NK-92 (cell line): Measurements from ENCODE around the gene OR6B3.

ENCODE experiments used
- DNase-seq: peaks from one replicate; lab custom pipeline; 2025; ENCODE audit not compliant: unreplicated experiment; lab: John Stamatoyannopoulos, UW

The OR6B3 gene

DNA sequence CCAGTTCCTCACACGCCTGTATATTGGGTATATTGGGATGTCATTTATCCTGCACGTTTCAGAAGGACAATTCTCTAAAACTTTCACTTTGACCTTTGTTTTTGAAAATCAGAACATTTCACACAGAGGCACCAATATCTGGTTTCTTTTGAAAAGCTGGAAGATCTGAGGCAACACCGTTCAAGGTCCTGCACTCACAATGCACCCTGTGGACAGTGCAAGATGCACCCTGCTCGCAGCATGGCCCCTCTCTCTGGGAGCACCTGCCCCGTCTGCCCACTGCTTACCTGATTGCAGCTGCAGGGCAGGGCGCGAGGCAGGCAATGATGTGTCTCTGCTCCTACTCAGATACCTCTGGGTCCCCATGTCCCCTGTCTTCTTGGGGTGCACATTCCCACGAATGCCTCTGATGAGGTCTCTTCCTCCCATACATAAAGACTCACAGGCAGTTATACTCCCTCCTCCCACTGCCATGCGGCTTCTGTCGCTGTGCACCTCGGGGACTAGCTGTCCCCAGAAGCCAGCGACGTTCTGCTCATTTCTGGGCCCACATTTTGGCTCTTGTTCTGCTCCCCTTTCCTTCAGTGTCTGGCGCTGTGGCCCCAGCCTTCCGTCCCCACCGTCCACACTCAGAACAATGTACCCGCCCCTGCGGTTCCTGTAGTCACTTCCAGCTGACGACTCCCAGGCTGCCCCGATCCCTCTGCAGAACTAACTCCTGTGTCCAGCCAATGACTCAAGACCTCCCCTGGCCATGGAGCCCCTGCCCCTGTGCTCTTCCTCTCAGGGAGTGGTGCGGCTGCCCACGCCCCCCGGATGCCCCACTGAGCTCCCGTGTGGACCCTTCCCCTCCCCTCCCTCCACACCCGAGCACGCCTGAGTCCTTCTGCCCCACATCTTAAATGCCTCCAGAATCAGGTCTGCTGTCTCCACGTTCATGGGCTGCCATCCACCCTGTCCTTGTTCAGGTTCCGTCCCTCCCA is at the start of gene OR6B3:
Gene OR6B3 (minus strand): TSS at position 349 of the 983 bp plus-strand sequence.
- no peak for DNase-seq

DNA sequence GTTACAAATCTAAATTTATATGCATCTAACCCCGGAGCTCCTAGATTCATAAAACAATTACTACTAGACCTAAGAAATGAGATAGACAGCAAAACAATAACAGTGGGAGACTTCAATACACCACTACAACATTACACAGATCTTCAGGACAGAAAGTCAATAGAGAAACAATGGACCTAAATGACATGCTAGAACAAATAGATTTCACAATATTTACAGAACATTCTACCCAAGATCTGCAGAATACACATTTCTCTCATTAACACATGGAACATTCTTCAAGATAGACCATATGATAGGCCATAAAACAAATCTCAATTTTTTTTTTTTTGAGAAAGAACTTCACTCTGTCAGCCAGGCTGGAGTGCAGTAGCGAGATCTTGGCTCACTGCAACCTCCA is 45.0 kb upstream of the OR6B3 start:
- no peak for DNase-seq

DNA sequence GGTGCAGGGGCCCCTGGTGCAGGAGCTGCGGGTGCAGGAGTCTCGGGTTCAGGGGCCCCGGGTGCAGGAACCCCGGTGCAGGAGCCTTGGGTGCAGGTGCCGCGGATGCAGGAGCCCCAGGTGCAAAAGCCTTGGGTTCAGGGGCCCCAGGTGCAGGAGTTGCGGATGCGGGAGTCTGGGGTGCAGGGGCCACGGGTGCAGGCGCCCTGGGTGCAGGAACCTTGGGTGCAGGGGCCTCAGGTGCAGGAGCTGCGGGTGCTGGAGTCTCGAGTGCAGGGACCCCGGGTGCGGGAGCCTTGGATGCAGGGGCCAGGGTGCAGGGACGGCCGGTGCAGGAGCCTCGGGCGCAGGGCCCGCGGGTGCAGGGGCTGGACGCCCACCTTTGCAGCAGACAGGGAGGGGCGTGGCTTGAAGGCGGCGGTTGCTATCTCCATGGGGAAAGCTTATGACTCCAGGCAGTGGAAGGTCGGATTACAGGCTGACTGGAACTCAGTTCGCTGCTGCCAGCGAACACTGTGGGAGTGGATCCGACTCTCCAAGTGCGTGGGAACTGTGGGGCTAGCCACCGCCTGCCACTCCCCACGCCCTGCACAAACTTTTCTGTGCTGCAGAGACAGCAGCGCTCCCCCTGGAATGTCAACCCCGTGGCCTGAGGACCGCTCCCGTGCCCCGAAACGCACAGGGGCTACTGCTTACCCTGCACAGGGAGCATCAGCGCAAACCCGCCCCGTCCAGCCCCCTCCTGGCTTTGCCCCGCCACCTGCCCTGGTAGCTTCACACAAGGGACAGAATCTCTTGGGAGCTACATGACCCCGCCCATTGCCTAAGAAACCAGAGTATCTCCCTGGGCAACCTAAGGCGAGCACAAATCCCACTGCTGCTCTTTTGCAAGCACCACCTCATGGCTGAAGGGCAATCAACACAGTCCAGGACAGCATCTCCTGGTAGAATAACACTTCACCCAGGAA is 42.5 kb upstream of the OR6B3 start:
- DNase-seq: no peak

DNA sequence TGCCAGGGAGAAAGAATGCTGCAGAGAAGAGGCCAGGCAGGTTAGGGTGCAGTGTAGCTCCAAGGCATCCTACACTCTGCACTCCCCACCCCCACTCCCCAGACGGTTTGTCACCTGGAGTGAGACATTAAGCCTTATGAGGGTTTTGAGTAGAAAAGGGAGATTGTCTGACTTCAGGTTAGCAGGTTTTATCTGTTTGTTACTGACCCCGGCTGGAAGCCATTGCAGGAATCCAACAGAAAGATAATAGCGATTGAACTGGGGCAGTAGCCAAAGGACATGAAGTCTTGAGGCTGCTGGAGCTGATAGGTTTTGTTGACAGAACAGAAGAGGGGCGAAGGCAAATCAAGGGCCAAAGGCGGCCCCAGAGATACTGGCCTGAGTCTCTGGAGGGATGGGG is 36.0 kb upstream of the OR6B3 start:
- DNase-seq: no peak

DNA sequence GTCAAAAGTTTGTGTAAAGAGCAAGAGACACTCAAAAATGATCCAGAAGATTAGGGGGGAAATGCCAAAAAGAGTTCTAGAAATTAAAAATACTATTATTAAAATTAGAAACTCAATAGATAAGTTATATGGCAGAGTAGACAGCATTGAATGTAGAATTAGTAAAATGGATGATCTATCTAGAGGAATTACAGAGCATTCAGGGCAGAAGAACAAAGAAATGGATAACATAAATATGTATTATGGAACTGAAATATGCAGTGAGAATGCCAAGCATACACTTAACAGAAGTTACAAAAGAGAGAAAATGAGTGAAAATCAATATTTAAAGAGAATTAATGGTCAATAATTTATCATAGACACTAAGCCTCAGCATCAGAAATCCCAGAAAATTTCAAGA is 33.2 kb upstream of the OR6B3 start:
- no peak for DNase-seq

DNA sequence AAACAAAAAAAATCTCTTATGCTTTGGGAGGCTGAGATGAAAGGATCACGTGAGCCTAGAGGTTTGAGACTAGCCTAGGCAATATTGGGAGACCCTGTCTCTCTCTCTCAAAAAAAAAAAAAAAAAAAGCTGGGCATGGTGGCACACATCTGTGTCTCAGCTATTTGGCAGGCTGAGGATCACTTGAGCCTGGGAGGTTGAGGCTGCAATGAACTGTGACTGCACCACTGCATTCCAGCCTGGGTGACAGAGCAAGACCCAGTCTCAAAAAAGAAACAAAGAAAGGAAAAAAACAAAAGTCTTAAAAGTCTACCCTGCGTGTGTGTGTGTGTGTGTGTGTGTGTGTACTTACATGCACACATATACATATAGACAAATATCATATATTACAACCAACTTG is 25.3 kb upstream of the OR6B3 start:
- no peak for DNase-seq

DNA sequence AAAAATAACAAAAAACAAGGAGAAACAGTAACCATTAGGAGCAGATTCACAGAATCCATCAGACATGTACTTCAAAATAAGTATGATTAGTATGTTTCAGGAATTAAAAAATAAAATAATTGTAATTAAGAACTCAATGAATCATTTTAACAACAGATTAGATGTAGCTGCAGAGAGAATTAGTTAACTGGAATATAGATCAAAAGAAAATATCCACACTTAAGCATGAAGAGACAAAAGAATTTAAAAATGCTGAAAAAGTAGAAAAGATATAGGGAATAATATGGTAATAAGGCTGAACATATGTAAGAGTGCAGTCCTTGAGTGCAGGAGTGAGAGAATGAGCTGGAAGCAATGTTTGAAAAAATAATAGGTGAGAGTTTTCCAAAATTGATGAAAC is 24.1 kb upstream of the OR6B3 start:
- DNase-seq: no peak

DNA sequence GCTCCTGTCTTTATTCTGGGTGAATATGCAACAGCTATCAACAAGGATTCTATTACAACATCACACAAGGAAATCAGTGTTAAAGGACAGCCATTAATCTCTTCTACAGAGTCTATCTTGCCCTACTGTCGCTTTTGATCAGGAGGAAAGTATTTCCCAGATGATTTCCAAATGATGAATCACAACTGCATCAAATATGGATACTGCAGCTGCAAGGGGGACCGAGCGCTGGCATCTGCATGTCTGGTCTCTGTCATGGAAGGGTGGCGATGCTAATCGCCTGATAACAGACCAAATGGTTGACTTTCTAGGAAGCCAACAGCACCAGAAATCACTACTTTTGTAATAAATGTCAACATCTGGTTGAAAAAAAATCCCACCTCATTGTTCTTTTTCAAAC is 21.2 kb upstream of the OR6B3 start:
- DNase-seq: no peak

DNA sequence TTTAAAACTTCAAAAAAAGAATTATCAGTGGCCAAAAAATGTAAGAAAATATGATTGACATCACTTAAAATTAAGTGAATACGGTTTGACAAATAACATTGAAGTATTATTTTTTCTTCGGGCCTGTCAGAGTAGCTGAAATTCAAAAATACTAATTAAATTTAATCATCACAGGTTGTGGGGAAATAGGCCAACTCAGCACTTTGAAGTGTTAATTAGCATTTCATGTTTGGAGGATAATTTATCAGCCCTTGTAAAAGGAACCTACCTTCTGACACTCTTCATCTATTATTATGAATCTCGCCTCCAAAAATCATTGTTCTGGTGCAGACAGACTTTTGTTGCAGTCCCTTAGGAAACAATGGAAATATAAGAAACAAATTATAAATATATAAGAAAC is 17.6 kb upstream of the OR6B3 start:
- no peak for DNase-seq

DNA sequence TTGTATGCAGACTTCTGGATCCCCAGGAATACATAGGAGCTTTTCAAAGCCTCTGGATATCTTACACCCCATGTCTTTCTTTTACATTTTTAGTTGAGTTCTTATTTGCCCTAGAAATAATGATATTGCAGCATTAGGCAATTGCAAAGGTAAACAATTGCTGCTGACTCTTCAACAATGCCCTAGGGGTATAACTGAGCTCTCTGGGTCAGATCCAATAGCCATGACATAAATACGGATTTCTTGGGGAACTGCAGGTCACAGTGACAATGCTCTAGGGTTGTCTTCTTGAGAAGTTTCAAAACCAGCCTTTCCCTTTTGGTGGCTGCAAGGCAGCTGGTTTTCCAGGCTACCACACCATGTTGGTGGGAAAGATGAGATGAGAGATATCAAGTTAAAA is 16.5 kb upstream of the OR6B3 start:
- DNase-seq: no peak

DNA sequence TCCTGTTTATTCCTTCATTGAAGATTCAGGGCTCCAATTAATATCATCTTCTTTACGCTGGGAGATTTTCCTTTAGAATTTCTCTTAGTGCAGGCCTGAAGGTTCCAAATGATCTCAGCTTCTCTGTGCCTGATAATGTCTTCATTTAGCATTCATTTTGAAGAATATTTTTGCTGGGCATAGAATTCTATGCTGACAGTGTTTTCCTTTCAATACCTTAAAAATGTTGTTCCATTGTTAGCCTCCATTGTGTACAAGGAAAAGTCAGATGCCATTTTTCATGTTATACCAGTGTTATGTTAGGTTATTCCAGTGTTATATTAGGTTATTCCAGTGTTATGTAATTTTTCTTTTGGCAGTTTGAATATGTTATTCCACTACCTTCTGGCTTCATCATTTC is 14.9 kb upstream of the OR6B3 start:
- DNase-seq: no peak

DNA sequence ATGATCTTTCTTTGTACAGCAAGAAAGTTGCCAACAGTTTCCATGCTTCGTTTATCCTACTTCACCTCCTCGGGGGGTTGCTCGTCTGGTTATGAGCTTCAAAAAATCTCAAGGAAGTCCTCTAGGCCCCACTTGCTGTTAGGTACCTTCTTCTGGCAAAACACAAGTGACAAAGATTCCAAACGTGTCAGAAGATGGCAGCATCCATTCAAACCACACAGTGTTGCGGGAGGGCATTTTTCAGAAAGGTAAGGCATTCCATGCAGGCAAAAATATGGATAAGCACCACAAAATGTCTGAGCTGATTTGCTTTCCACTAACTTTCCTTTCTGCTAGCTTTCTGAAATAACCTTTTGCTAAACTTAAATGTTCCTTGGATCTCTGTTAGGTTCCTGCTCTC is 13.2 kb upstream of the OR6B3 start:
- DNase-seq: no peak

DNA sequence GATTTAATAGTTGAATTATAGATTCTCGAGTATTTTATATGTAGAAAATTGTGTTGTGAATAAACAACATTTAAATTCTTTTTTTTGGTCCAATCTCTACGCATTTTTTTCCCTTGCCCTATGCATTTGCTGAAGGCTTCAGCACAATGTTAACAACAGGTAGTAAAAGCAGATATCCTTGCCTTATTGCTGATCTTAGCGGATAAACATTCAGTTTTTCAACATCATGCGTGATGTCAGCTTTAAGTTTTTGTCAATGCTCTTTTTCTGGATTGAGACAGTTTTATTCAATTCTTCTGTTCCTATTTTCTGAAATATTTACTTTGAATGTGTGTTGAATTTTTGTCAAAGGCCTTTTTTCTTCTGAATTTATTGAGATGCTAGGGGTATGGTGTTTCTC is 11.6 kb upstream of the OR6B3 start:
- DNase-seq: no peak

DNA sequence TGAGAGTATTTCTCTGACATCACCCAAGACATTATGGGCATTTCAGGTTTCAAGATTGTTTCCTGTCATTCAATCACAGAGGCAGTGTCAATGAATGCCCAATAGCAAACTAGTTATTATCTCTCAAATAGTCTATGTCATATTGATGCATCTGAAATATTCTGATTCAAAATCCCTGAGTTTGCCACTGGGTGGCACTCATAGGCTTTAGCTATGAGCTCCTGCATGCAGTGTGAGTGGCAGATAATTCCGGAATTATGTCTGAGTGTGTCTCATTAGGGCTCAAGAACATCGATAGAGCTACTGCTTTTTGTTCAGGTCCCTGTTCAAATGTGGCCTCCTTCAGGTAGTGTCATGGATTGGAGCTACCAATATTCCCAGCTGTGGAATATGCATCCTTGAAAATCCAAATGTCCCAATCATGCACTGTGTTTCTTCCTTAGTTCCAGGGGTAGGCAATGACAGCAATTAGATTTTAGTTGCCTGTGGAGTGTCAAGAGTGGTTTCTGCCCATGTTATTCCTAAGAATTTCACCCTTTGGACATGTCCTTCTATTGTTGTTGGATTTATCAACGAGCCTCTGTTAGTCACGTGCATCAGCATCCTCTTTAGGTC is 7.8 kb upstream of the OR6B3 start:
- DNase-seq: no peak

DNA sequence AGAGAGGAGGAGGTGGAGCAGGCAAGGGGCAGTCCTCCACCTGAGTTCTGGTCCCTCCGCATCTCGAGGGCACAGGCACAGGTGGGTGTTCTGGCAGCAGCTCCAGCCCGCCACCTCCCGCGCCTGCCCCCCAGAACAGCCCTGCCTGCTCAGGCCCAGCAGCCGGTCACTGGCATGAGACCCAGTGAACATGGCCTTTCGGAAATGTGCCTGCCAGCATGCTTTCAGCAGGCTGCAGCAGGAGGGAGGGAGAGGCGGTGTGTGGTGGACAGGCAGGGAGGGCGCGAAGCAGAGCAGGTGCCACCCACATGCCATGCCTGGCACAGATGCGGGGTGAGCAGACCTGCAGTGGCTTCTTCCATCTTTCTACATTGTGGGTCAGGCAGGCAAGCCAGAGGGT is 3.4 kb upstream of the OR6B3 start:
- DNase-seq: no peak

DNA sequence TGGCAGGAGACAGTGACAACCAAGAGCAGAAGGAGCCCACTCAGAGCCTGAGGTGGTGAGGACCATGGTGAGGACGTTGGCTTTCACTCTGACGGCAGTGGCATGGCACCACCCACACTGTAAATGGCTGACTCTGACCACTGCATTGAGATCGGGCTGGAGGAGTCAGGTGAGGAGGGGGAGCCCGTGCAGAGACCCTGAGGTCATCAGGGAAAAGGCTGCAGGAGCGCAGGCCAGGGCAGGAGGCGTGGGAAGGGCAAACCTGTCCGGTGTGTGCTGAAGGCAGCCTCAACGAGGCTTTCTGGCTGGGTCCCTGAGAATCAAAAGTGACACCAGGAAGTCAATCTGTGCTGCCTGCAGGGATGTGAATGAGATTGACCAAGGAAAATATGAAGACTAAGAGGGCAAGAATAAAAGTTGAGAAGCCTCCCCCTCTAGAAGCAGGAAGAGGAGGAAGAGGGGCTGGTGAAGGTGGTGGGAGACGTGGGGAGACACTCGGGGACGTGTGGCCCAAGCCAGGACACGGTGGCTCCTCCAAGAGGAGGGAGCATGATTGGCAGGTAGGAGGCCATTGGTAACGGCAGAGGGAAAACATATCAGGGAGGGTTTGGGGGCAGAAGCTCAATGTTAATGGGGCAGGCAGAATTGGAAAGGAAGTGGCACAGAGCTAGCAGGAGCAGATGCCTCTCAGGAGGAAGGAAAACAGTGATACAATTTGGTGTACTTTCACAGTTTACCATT is 2.0 kb upstream of the OR6B3 start:
- DNase-seq: no peak

DNA sequence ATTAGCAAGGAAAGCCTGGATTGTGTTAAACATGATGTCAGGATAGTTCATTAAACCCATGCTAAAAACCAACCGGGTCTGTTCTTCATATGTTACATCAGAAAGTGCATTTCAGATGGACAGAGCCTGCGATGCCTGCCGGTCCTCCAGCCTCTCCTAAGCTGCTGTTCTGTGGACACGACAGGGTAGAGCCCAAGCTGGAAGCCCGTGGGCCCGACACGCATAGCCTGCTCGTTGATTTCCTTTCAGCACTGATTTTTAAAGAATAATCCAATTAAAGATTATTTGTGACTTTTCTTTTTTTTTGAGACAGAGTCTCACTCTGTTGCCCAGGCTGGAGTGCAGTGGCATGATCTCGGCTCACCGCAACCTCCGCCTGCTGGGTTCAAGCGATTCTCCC is 797 bp downstream of the OR6B3 start:
- no peak for DNase-seq

DNA sequence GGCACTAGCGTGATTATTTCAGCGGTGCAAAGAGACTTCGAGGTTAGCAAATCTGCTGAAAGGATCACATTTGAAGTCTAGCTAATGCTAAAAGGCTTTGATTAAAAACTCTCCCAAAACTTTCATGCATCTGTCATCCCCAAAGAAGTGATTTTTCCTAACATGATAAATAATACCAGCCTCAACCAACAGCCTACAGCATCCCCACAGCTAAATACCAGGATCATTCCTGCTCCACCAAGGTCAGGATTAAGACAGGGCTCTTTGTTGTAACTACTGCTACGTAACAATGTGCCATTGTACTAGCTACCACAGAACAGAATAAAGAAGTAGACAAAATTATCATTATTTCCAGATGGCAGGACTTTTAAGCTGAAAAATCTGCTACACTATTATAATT is 1.6 kb downstream of the OR6B3 start:
- DNase-seq: no peak

DNA sequence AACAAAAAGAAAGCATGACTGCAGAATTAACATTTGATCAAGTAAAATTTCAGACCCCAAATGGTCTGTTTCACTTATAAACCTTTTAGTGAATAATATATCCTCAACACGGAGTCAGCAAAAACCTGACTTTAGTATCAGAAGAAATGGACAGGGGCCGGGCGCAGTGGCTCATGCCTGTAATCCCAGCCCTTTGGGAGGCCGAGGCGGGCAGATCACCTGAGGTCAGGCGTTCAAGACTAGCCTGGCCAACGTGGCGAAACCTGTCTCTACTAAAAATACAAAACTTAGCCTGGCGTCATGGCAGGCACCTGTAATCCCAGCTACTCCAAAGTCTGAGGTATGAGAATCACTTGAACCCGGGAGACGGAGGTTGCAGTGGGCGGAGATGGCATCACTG is 3.0 kb downstream of the OR6B3 start:
- DNase-seq: no peak

DNA sequence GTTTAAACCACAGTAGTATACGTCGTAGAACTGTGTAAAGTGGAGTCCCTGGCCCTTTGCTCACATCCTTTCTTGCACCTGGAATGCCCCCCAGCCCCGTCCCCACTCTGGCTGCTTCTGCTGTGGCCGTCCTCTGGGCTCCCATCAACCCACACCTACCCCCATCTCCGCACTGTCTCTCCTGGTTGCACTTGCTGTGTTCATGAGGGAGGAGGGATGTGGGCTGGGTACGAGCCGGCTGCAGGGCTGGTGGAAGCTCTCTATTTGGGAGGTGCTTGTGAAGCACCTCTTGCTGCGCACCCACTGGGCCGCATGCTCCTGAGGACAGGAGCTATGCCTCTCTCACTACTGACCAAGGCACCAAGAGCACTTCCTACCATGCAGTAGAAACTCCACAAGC is 5.1 kb downstream of the OR6B3 start:
- no peak for DNase-seq

DNA sequence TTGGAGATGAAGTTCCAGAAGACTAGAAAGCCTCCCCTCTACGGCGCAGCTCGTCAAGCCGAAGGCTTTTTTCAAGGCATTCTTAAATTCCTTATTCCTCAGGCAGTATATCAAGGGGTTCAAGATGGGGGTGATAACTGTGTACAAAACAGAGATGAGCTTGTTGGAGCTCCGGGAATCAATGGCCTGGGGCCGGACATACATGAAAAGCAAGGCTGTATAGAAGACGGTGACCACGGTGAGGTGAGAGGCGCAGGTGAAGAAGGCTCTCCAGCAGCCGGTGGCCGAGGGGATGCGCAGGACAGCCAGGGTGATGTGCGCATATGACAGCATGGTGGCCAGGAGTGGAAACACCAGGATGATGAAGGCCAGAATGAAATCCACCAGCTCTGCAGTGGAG is 8.2 kb downstream of the OR6B3 start:
- no peak for DNase-seq
